Endodermal cell (in vitro differentiated cells): ENCODE measurements around the gene SMG5. TPM values are rescaled to one million over a fixed set of nuclear protein-coding genes. Genes with fewer than 3 reads are reported as not detected.

ENCODE experiments used
- DNase-seq: peaks from one replicate; pipeline ENCODE4 v3.0.0-alpha.2; 2017
- H3K27ac ChIP-seq: 2 replicates; pipeline ENCODE4 v1.5.1; 2013; ENCODE audit warnings: mild to moderate bottlenecking, low read depth, low read length, moderate library complexity
- H3K27me3 ChIP-seq: 2 replicates; pipeline ENCODE4 v1.6.1; 2013; ENCODE audit warnings: mild to moderate bottlenecking, low read length, moderate library complexity; ENCODE audit not compliant: insufficient read depth, control insufficient read depth, poor library complexity, severe bottlenecking
- H3K36me3 ChIP-seq: 2 replicates; pipeline ENCODE4 v1.7.0; 2013; ENCODE audit warnings: mild to moderate bottlenecking, low read length, moderate library complexity; ENCODE audit not compliant: control insufficient read depth, insufficient read depth
- H3K4me1 ChIP-seq: one replicate; pipeline ENCODE4 v1.7.0; 2013; ENCODE audit warnings: low read length; ENCODE audit not compliant: control insufficient read depth, insufficient read depth
- H3K4me3 ChIP-seq: 2 replicates; pipeline ENCODE4 v1.5.1; 2013; ENCODE audit warnings: mild to moderate bottlenecking, low read length, moderate library complexity
- H3K9ac ChIP-seq: 2 replicates; pipeline ENCODE4 v1.6.1; 2013; ENCODE audit warnings: mild to moderate bottlenecking, low read length, moderate library complexity; ENCODE audit not compliant: poor library complexity, severe bottlenecking; ENCODE audit errors: extremely low read depth
- H3K9me3 ChIP-seq: 2 replicates; pipeline ENCODE4 v1.6.1; 2013; ENCODE audit warnings: mild to moderate bottlenecking, low read length, moderate library complexity; ENCODE audit not compliant: control insufficient read depth
- H3K27ac Mint-ChIP-seq: 2 replicates; pipeline ENCODE4 v1.8.0; 2020; ENCODE audit warnings: mixed read lengths
- H3K27me3 Mint-ChIP-seq: 2 replicates; pipeline ENCODE4 v1.8.0; 2021; ENCODE audit warnings: mild to moderate bottlenecking, mixed read lengths; ENCODE audit not compliant: insufficient read depth
- H3K36me3 Mint-ChIP-seq: 2 replicates; pipeline ENCODE4 v1.8.0; 2020; ENCODE audit warnings: low read depth, mixed read lengths
- H3K4me1 Mint-ChIP-seq: 2 replicates; pipeline ENCODE4 v1.8.0; 2020; ENCODE audit warnings: mixed read lengths
- H3K4me3 Mint-ChIP-seq: 2 replicates; pipeline ENCODE4 v1.8.0; 2020; ENCODE audit warnings: mild to moderate bottlenecking, moderate library complexity, mixed read lengths
- H3K9me3 Mint-ChIP-seq: 2 replicates; pipeline ENCODE4 v1.8.0; 2020; ENCODE audit warnings: mild to moderate bottlenecking, mixed read lengths
- WGBS, 2 experiments: methylation state at CpG; one replicate each; pipeline versions ENCODE4 v1.1.5 to v1.1.7; 2013; ENCODE audit warnings: missing lambda C conversion rate in 2 of 2, mixed read lengths in 1 of 2; ENCODE audit not compliant: insufficient coverage in 1 of 2, insufficient read length in 1 of 2; 5-methylcytosine and 5-hydroxymethylcytosine counted together
- total RNA-seq, 2 donors: library from RNA; stranded (reverse); fragmentation: NEBNext Ultra II Directional in 1 of 2; extraction: Animal tissue kit (Norgen Biotek cat#: 25700) in 1 of 2; gene quantifications; 2 replicates in 1 of 2; 3 replicates in 1 of 2; pipeline ENCODE4 v1.2.1, GENCODE V29; 2021
- TF ChIP-seq, protein P1 (sequence below): fragments of 200-600 bp; sonication (generic); conservative IDR thresholded peaks from 2 replicates; pipeline ENCODE4 v1.5.0; 2021; ENCODE audit warnings: antibody characterized with exemption, mild to moderate bottlenecking

The SMG5 gene
- total RNA-seq, 2 donors from 2014 or later: 103 to 111 TPM

DNA sequence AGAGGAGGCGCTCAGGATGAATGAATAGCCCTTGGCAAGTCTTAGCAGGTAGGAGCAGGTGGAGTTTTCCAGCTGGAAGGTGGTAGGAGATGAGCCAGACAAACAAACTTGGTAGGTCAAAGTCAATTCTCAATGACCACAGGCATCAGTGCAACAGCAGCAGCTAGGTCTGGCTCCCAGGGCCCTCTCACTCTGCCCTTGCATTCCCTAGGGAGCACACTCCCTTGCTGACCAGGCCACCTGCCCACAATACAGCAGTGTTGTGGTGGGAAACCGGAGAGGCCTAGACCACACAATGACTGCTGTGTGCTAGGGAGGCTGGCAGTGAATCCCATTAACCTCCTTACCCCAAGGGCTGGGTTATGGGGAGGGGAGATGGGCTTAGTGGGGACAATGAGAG is 21.7 kb downstream of the SMG5 start:
- Mint-ChIP-seq H3K4me1 (peaks cover 6% of the 10 kb centered on the region), H3K9me3 (no peaks in the 10 kb centered on the region), H3K4me3 (no peak overlapping the region), H3K27ac (peak overlapping the region; percentile 19), H3K36me3 (peaks cover 83% of the 10 kb centered on the region), H3K27me3 (no peaks in the 10 kb centered on the region)
- WGBS, 2 experiments: 85 to 100% methylated on average over 1 to 2 of the region's 2 CpGs
- TF ChIP-seq, protein P1, sequence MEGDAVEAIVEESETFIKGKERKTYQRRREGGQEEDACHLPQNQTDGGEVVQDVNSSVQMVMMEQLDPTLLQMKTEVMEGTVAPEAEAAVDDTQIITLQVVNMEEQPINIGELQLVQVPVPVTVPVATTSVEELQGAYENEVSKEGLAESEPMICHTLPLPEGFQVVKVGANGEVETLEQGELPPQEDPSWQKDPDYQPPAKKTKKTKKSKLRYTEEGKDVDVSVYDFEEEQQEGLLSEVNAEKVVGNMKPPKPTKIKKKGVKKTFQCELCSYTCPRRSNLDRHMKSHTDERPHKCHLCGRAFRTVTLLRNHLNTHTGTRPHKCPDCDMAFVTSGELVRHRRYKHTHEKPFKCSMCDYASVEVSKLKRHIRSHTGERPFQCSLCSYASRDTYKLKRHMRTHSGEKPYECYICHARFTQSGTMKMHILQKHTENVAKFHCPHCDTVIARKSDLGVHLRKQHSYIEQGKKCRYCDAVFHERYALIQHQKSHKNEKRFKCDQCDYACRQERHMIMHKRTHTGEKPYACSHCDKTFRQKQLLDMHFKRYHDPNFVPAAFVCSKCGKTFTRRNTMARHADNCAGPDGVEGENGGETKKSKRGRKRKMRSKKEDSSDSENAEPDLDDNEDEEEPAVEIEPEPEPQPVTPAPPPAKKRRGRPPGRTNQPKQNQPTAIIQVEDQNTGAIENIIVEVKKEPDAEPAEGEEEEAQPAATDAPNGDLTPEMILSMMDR: no peak
- Histone ChIP-seq H3K36me3 (peaks cover 83% of the 10 kb centered on the region), H3K4me1 (no peaks in the 10 kb centered on the region), H3K9ac (no peak overlapping the region), H3K4me3 (no peak overlapping the region), H3K9me3 (no peaks in the 10 kb centered on the region), H3K27me3 (no peaks in the 10 kb centered on the region), H3K27ac (no peak overlapping the region)
- no peak for DNase-seq

DNA sequence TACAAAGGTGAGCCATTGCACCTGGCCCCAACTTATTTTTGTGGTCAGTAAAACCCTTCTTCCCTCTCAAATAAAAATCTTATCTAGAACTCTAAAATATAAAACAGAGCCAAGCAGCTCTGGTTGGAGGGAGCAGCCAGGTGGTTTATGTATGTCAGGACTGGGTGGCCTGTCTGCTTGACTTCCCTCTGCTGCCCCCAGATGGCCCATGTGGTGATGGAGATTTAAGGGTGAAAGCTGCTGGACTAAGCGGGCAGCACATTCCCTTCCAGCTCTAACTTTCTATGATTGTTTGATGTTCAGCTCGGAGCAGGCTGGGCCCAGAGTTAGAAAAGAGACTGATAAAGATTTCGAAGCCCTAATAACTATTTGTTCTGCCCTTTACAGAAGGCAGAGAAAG is 22.8 kb downstream of the SMG5 start:
- Mint-ChIP-seq H3K4me3 (no peak overlapping the region), H3K27me3 (no peaks in the 10 kb centered on the region), H3K27ac (no peak overlapping the region), H3K4me1 (peaks cover 8% of the 10 kb centered on the region), H3K9me3 (no peaks in the 10 kb centered on the region), H3K36me3 (peaks cover 74% of the 10 kb centered on the region)
- Histone ChIP-seq H3K27ac (no peak overlapping the region), H3K9ac (no peak overlapping the region), H3K27me3 (no peaks in the 10 kb centered on the region), H3K4me3 (no peak overlapping the region), H3K9me3 (no peaks in the 10 kb centered on the region), H3K36me3 (peaks cover 76% of the 10 kb centered on the region), H3K4me1 (no peaks in the 10 kb centered on the region)
- no peak for DNase-seq
- WGBS, 2 experiments: 83 to 100% methylated on average over 1 to 3 of the region's 3 CpGs
- TF ChIP-seq, protein P1: peak; percentile 62

DNA sequence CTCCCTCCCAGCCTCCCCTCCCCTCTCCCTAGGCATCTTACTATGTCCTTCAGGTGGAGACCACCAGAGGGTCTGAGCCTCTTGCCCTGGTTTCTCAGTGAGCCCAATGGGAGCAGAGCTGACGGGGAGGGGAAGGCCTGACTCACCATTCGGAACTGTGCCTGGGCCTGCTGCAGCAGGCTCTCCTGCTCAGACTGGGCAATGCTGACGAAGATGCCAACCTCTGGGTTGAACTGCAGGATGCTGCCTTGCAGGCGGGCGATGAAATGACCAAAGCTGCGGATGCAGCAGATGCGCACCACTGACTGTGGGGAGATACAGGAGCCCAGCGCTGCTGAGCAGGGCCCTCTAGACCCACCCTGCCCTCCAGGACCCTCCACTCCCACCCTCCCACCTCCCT is 23.8 kb downstream of the SMG5 start:
- WGBS, 2 experiments: 96 to 100% methylated on average over 2 to 8 of the region's 8 CpGs
- H3K36me3 Mint-ChIP-seq: peaks cover 73% of the 10 kb centered on the region
- peaks cover 76% of the 10 kb centered on the region for H3K36me3 ChIP-seq

More for the DNA sequence above, 23.8 kb downstream of the SMG5 start:
- no peaks in the 10 kb centered on the region for H3K27me3 Mint-ChIP-seq
- no peaks in the 10 kb centered on the region for H3K4me1 ChIP-seq
- no peaks in the 10 kb centered on the region for H3K9me3 ChIP-seq
- H3K4me1 Mint-ChIP-seq: peaks cover 8% of the 10 kb centered on the region
- no peak overlapping the region for H3K4me3 Mint-ChIP-seq
- no peak overlapping the region for H3K9ac ChIP-seq
- H3K4me3 ChIP-seq: no peak overlapping the region
- no peak for DNase-seq
- H3K27ac ChIP-seq: no peak overlapping the region
- H3K27me3 ChIP-seq: no peaks in the 10 kb centered on the region
- TF ChIP-seq, protein P1: no peak
- no peak overlapping the region for H3K27ac Mint-ChIP-seq
- H3K9me3 Mint-ChIP-seq: no peaks in the 10 kb centered on the region
